Stimulated activated CD4-positive, alpha-beta T cell treated with anti-CD3 and anti-CD28 coated beads, TNF-alpha, amount 100 ng/mL, for 24 hours (primary cell): ENCODE measurements around the gene BCL7B.
"Not testable (repeated sequence)": the region's sequence is repeated elsewhere in the genome, so short reads cannot be mapped to it uniquely, and the experiment has no call there.

Experiments used
- DNase-seq, 3 experiments: peaks; one replicate each; pipeline ENCODE4 v3.0.0-alpha.2; 2020; ENCODE audit warnings: low read depth in 3 of 3

BCL7B gene

GRCh38 chr7:73496626-73497025 lies 60.9 kb downstream of the BCL7B start:
- no peak for DNase-seq

- DNase-seq, result not testable (repeated sequence)
These were observed 62.0 kb downstream of the BCL7B start for GRCh38 chr7:73495507-73495906.

- no peak for DNase-seq
These were observed 67.5 kb downstream of the BCL7B start for GRCh38 chr7:73489976-73490375.

- no peak for DNase-seq
These were observed 70.0 kb downstream of the BCL7B start for GRCh38 chr7:73487486-73487885.
